Liver (tissue), 3 donors: ENCODE measurements around the gene ISOC1.

Experiments
- EGR1 ChIP-seq, 2 donors: IDR thresholded peaks; 2 replicates each; pipeline ENCODE4 v1.6.1; 2016 to 2018; ENCODE audit warnings: antibody characterized with exemption in 2 of 2, low read depth in 2 of 2
- GABPA ChIP-seq, 2 donors: IDR thresholded peaks in 1 of 2; conservative IDR thresholded peaks in 1 of 2; 2 replicates each; pipeline ENCODE4 v1.6.1; 2016; ENCODE audit warnings: antibody characterized with exemption in 2 of 2, mild to moderate bottlenecking in 1 of 2, moderate library complexity in 1 of 2
- TAF1 ChIP-seq: conservative IDR thresholded peaks from 2 replicates; pipeline ENCODE4 v1.6.1; 2016; ENCODE audit warnings: antibody characterized with exemption, mild to moderate bottlenecking
- TF ChIP-seq, protein P1 (sequence below): fragments of 150-350 bp; IDR thresholded peaks from 2 replicates; pipeline ENCODE4 v1.5.1; 2017; ENCODE audit warnings: improper control_type of control experiment, low read depth, low read length; ENCODE audit not compliant: missing input control
- TF ChIP-seq, protein P2 (sequence below): IDR thresholded peaks from 2 replicates; pipeline ENCODE4 v1.6.1; 2016; ENCODE audit warnings: antibody characterized with exemption
- TF ChIP-seq, protein P3 (sequence below): IDR thresholded peaks from 2 replicates; pipeline ENCODE4 v1.6.1; 2016; ENCODE audit warnings: antibody characterized with exemption, mild to moderate bottlenecking
- donor health status: healthy.
- donor health status: healthy.

DNA sequence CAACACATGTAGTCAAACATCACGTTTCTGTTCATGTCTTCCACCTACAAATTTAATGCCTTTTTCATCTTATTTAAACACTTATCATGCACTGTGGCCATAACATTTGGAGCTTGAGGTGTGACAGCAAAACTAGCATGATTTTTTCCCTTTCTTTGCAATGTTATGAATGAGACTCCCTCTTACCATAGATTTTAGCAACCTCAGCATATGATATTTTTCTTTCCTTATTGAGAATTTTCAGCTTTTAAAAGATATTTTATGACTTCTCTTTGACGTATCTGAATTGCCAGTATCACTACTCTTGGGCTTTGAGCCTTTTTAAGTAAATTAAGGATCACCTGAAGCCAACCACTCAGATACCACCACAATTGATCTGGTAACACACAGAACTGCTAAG is 32.7 kb upstream of the ISOC1 start:
- TF ChIP-seq GABPA (IDR thresholded peaks at IDR 0.05 in 1 of 2, conservative IDR thresholded peaks at IDR 0.05 in 1 of 2) (no peak), TAF1 (no peak), EGR1 (IDR thresholded peaks at IDR 0.05; ENCODE audit: low read depth in 2 of 2) (no peak)
- TF ChIP-seq, protein P1, sequence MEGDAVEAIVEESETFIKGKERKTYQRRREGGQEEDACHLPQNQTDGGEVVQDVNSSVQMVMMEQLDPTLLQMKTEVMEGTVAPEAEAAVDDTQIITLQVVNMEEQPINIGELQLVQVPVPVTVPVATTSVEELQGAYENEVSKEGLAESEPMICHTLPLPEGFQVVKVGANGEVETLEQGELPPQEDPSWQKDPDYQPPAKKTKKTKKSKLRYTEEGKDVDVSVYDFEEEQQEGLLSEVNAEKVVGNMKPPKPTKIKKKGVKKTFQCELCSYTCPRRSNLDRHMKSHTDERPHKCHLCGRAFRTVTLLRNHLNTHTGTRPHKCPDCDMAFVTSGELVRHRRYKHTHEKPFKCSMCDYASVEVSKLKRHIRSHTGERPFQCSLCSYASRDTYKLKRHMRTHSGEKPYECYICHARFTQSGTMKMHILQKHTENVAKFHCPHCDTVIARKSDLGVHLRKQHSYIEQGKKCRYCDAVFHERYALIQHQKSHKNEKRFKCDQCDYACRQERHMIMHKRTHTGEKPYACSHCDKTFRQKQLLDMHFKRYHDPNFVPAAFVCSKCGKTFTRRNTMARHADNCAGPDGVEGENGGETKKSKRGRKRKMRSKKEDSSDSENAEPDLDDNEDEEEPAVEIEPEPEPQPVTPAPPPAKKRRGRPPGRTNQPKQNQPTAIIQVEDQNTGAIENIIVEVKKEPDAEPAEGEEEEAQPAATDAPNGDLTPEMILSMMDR = no peak
- TF ChIP-seq, protein P2, sequence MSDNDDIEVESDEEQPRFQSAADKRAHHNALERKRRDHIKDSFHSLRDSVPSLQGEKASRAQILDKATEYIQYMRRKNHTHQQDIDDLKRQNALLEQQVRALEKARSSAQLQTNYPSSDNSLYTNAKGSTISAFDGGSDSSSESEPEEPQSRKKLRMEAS = no peak
- TF ChIP-seq, protein P3, sequence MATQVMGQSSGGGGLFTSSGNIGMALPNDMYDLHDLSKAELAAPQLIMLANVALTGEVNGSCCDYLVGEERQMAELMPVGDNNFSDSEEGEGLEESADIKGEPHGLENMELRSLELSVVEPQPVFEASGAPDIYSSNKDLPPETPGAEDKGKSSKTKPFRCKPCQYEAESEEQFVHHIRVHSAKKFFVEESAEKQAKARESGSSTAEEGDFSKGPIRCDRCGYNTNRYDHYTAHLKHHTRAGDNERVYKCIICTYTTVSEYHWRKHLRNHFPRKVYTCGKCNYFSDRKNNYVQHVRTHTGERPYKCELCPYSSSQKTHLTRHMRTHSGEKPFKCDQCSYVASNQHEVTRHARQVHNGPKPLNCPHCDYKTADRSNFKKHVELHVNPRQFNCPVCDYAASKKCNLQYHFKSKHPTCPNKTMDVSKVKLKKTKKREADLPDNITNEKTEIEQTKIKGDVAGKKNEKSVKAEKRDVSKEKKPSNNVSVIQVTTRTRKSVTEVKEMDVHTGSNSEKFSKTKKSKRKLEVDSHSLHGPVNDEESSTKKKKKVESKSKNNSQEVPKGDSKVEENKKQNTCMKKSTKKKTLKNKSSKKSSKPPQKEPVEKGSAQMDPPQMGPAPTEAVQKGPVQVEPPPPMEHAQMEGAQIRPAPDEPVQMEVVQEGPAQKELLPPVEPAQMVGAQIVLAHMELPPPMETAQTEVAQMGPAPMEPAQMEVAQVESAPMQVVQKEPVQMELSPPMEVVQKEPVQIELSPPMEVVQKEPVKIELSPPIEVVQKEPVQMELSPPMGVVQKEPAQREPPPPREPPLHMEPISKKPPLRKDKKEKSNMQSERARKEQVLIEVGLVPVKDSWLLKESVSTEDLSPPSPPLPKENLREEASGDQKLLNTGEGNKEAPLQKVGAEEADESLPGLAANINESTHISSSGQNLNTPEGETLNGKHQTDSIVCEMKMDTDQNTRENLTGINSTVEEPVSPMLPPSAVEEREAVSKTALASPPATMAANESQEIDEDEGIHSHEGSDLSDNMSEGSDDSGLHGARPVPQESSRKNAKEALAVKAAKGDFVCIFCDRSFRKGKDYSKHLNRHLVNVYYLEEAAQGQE = no peak
